ENCODE results near the gene MED15. TPM values are rescaled to one million over a fixed set of nuclear protein-coding genes. Genes with fewer than 3 reads are reported as not detected.

The MED15 gene
- total and polyA plus RNA-seq, 2 of the 8 experiments (the other 6 are each of a cell fraction or from before 2014, with no cell fraction given), result 28.3 to 57.1 TPM

GRCh38 chr22:20484948-20485683, 22.3 kb upstream of the MED15 start (continued):
- no peak for TF ChIP-seq E2F6 (IDR thresholded peaks at IDR 0.05)
- no peak for TF ChIP-seq TAF1 (IDR thresholded peaks at IDR 0.05; ENCODE audit: low read depth, low read length)
- no peak for TF ChIP-seq HDAC2 (IDR thresholded peaks at IDR 0.05; ENCODE audit: borderline replicate concordance in 1 of 2, low read depth in 2 of 2, low read length in 2 of 2)
- no peak for TF ChIP-seq EGR1 (IDR thresholded peaks at IDR 0.05; ENCODE audit: borderline replicate concordance, low read depth, low read length)
- no peak for TF ChIP-seq SP2 (IDR thresholded peaks at IDR 0.05; ENCODE audit: low read length)
- TF ChIP-seq CHD1 (IDR thresholded peaks at IDR 0.05; ENCODE audit: low read depth, low read length), result no peak
- TF ChIP-seq CTBP2 (IDR thresholded peaks at IDR 0.05; ENCODE audit: borderline replicate concordance, insufficient read depth, insufficient read length, low read length), result no peak
- TF ChIP-seq FOSL1 (IDR thresholded peaks at IDR 0.05; ENCODE audit: insufficient read depth, low read depth, low read length), result no peak
- TF ChIP-seq GABPA (IDR thresholded peaks at IDR 0.05; ENCODE audit: borderline replicate concordance, insufficient read depth, low read length), result no peak

All from H1 (cell line).